Activated CD8-positive, alpha-beta T cell treated with anti-CD3 and anti-CD28 coated beads for 36 hours (primary cell): ENCODE data around the gene HTRA1. TPM values are rescaled to one million over a fixed set of nuclear protein-coding genes. Genes with fewer than 3 reads are reported as not detected.

ENCODE experiments used
- ATAC-seq: fragments of 200-7000 bp; cut with Tn5 transposase; one replicate; pipeline ENCODE4 v1.10.0; 2021; ENCODE audit warnings: mild to moderate bottlenecking, moderate library complexity
- CTCF ChIA-PET: fragments of 350-600 bp; sonication (Branson Sonifier 250); formaldehyde crosslinking; loops from one replicate; lab custom pipeline; 2021; ENCODE audit warnings: antibody characterized with exemption; lab: Charles Lee
- POLR2A ChIA-PET: fragments of 350-600 bp; sonication (Branson Sonifier 250); formaldehyde crosslinking; loops from one replicate; lab custom pipeline; 2021; ENCODE audit warnings: antibody characterized with exemption; lab: Charles Lee
- DNase-seq: peaks from one replicate; pipeline ENCODE4 v3.0.0-alpha.2; 2020
- H3K27ac Mint-ChIP-seq: one replicate; pipeline ENCODE4 v1.8.0; 2021; ENCODE audit warnings: mild to moderate bottlenecking, mixed read lengths
- H3K27me3 Mint-ChIP-seq: one replicate; pipeline ENCODE4 v1.8.0; 2021; ENCODE audit warnings: mixed read lengths
- H3K36me3 Mint-ChIP-seq: one replicate; pipeline ENCODE4 v1.8.0; 2021; ENCODE audit warnings: low read depth, mixed read lengths
- H3K4me1 Mint-ChIP-seq: one replicate; pipeline ENCODE4 v1.8.0; 2021; ENCODE audit warnings: low read depth, mixed read lengths
- H3K4me3 Mint-ChIP-seq: one replicate; pipeline ENCODE4 v1.8.0; 2021; ENCODE audit warnings: mild to moderate bottlenecking, moderate library complexity, mixed read lengths
- H3K9me3 Mint-ChIP-seq: one replicate; pipeline ENCODE4 v1.8.0; 2021; ENCODE audit warnings: mixed read lengths
- intact Hi-C: fragments of 100-400 bp; cut with micrococcal nuclease; formaldehyde crosslinking; loops from one replicate; pipeline ENCODE4 v1.10.0; 2022
- total RNA-seq, 2 experiments: library from RNA; stranded (reverse); gene quantifications; one replicate each; pipeline ENCODE4 v1.2.3, GENCODE V29; 2021
- TF ChIP-seq, protein P1 (sequence below): fragments of 200-600 bp; IDR thresholded peaks from one replicate; pipeline ENCODE4 v1.8.0; 2022; ENCODE audit warnings: antibody characterized with exemption, mild to moderate bottlenecking

Gene HTRA1
- total RNA-seq, 2 experiments from 2014 or later = not detected

DNA sequence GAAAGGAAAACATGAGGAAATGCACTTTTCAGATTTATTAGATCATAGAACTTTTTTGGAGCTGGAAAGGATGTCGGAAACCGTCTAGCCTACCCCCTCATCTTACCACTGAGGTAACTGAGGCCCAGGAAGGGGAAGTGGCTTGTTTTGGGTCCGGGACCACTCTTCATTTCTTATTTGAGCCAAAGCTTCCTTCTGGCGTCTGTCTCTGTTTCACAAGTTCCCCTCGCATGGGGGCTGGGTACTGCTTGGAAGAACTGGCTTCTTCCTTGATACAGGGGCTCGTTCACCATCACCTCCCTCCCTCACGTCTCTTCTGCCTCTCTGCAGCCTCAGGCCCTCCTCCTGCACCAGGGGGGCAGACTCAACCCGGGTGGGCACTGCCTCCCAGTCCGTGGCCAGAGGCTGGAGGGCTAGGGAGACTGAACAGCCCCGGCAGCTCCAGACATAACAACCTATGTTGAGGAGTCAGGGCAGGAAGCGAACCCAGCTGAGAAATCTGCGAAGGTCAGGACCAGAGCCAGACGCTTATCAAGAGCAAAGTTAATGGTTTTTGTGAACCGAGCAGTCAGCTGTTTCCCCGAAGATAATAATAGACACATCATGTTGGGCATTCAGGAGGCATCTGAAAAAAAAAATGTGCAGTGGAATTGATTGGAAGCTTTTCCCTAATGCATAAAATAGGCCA lies 12.9 kb downstream of the HTRA1 start:
- Mint-ChIP-seq H3K9me3 (no peaks in the 10 kb centered on the region), H3K27ac (no peak overlapping the region), H3K27me3 (peaks cover 20% of the 10 kb centered on the region), H3K4me1 (peaks cover 13% of the 10 kb centered on the region), H3K4me3 (no peak overlapping the region), H3K36me3 (no peaks in the 10 kb centered on the region)
- intact Hi-C loops = no loop called here
- ChIA-PET POLR2A (no interaction called here), CTCF (interaction anchor here (0.7 to 1.7 kb wide), 2 partner anchors 39 to 92 kb away, joined by 3 to 5 read pairs; no protein-coding TSS in a partner anchor)
- TF ChIP-seq, protein P1, sequence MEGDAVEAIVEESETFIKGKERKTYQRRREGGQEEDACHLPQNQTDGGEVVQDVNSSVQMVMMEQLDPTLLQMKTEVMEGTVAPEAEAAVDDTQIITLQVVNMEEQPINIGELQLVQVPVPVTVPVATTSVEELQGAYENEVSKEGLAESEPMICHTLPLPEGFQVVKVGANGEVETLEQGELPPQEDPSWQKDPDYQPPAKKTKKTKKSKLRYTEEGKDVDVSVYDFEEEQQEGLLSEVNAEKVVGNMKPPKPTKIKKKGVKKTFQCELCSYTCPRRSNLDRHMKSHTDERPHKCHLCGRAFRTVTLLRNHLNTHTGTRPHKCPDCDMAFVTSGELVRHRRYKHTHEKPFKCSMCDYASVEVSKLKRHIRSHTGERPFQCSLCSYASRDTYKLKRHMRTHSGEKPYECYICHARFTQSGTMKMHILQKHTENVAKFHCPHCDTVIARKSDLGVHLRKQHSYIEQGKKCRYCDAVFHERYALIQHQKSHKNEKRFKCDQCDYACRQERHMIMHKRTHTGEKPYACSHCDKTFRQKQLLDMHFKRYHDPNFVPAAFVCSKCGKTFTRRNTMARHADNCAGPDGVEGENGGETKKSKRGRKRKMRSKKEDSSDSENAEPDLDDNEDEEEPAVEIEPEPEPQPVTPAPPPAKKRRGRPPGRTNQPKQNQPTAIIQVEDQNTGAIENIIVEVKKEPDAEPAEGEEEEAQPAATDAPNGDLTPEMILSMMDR = no peak
- DNase-seq (no peak), ATAC-seq (no peak)

DNA sequence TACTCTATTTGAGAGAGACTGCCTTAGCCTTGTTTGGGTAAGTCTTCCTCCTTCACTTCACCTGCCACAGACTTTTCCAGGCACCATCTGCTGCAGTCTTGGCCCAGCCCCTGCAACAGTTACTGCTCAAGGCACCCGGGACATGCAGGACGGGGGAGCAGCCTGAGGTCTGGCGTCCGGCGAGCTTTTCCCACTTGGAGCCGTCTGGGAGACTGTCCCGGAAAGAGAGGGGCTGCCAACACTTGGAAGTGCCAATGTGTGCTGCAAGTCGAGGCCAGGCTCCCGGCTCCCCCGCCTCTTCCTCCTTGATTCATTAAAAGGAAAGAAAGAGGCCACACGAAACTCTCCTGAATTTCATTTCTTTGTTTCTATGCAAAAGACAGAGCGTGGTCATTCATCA lies 13.7 kb downstream of the HTRA1 start:
- intact Hi-C loops = no loop called here
- Mint-ChIP-seq H3K36me3 (no peaks in the 10 kb centered on the region), H3K27ac (no peak overlapping the region), H3K4me3 (no peak overlapping the region), H3K4me1 (peaks cover 13% of the 10 kb centered on the region), H3K27me3 (peaks cover 17% of the 10 kb centered on the region), H3K9me3 (no peaks in the 10 kb centered on the region)
- CTCF ChIA-PET = interaction anchor here (1.7 kb wide), 1 partner anchor 40 kb away, joined by 5 read pairs; no protein-coding TSS in a partner anchor
- POLR2A ChIA-PET = no interaction called here
- no peak for ATAC-seq
- TF ChIP-seq, protein P1 = no peak
- no peak for DNase-seq

DNA sequence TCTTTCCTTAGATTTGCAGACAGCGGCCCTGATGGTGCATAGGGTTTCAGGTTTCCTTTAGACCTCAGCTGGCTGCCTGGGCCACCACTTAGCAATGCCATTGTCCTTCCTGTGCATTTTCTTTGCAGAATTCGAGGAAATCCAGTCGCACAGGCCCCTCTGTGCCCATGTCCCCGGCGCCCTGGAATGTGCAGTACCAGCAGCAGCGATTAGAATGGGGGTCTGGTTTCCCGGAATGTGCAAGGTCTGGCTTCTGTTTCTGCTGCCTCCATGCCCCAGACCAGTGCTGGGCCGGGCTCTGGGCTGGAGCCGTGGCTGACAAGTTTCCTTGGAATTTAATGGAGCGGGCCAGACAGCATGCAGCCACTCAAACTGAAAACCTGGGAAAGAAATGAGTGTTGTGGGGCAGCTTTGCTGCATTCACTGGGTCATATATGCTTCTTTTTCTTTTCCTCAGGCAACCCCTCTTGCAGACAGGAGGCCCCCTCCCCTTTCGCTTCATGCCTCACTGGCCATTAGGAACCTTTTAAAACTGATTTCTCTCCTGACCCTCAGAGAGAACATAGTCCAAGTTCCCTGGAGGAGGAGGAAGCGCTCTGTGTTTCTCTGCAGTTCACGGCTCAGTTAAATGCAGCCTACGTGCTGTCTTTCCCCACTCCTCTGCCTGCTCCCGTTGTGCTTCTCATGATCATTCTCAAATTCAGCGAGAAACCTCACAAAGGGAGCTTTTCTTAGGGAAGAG lies 14.4 kb downstream of the HTRA1 start:
- Mint-ChIP-seq H3K27ac (no peak overlapping the region), H3K4me1 (peaks cover 13% of the 10 kb centered on the region), H3K9me3 (no peaks in the 10 kb centered on the region), H3K36me3 (no peaks in the 10 kb centered on the region), H3K4me3 (no peak overlapping the region), H3K27me3 (peaks cover 17% of the 10 kb centered on the region)
- TF ChIP-seq, protein P1 = no peak
- ChIA-PET POLR2A (no interaction called here), CTCF (no interaction called here)
- intact Hi-C loops = no loop called here
- ATAC-seq (no peak), DNase-seq (no peak)

DNA sequence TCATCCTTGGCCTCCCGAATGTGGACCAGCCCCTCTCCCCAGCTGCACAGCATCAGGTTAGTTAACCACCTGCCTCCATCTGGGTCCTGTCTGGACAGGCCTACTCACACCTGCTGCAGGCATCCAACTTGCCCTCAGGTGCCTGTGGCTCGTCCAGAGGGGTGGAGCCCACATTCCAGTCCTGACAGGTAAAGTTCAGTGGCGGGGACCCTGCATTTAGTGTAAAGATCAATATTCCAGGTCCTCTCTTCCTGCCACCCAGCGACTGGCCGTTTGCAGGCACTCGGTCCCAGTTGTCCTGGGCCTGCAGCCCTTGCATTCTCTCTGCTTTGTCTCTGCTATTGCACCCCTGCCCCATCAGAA lies 15.0 kb downstream of the HTRA1 start:
- peaks cover 16% of the 10 kb centered on the region for H3K27me3 Mint-ChIP-seq
- intact Hi-C loops = no loop called here
- H3K9me3 Mint-ChIP-seq = no peaks in the 10 kb centered on the region
- DNase-seq (no peak), ATAC-seq (no peak)
- H3K36me3 Mint-ChIP-seq = no peaks in the 10 kb centered on the region
- peaks cover 13% of the 10 kb centered on the region for H3K4me1 Mint-ChIP-seq
- CTCF ChIA-PET = no interaction called here
- TF ChIP-seq, protein P1 = no peak
- POLR2A ChIA-PET = no interaction called here
- no peak overlapping the region for H3K4me3 Mint-ChIP-seq
- H3K27ac Mint-ChIP-seq = no peak overlapping the region

DNA sequence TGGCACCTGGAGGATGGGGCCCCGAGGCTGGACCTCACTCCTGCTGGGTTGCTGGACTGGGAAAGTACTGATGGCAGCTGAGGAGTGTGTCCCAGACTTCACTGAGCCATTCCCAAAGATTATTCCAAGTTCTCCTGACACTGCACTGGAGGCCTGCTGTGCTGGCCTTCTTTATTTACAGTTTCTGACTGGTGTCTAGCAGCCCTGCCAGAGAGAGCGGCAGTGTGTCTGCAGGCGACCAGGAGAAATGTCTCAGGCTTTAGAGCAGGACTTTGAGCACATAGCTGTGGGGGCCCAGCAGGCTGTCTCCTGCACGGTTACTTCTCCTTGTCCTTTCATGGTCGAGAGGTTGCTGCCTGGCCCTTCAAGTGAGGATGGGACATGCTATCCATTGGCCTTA lies 16.1 kb downstream of the HTRA1 start:
- CTCF ChIA-PET = no interaction called here
- POLR2A ChIA-PET = no interaction called here
- H3K36me3 Mint-ChIP-seq = no peaks in the 10 kb centered on the region

More for the DNA sequence above, 16.1 kb downstream of the HTRA1 start:
- Mint-ChIP-seq H3K4me1 (peaks cover 13% of the 10 kb centered on the region), H3K27ac (no peak overlapping the region), H3K4me3 (no peak overlapping the region), H3K27me3 (peaks cover 14% of the 10 kb centered on the region), H3K9me3 (peaks cover 3% of the 10 kb centered on the region)
- DNase-seq = no peak
- intact Hi-C loops = no loop called here
- TF ChIP-seq, protein P1 = no peak
- no peak for ATAC-seq
